Mononuclear cell (primary cell): ENCODE data around the gene NDUFS2. TPM values are rescaled to one million over a fixed set of nuclear protein-coding genes. Genes with fewer than 3 reads are reported as not detected.
A peak's percentile ranks its signal among the peaks of the same experiment; 100 is the strongest.

Source experiments
- H3K27me3 ChIP-seq: 2 replicates; pipeline ENCODE4 v1.6.0; 2011; ENCODE audit warnings: low read length, control low read depth; ENCODE audit not compliant: insufficient read depth
- H3K4me1 ChIP-seq: 2 replicates; pipeline ENCODE4 v1.5.1; 2011; ENCODE audit warnings: mild to moderate bottlenecking, low read length, control low read depth; ENCODE audit not compliant: insufficient read depth
- H3K4me3 ChIP-seq: 2 replicates; pipeline ENCODE4 v1.5.1; 2011; ENCODE audit warnings: mild to moderate bottlenecking, low read length, moderate library complexity
- H3K9me3 ChIP-seq: 2 replicates; pipeline ENCODE4 v1.5.1; 2011; ENCODE audit warnings: low read depth, mild to moderate bottlenecking, control low read depth, low read length
- total RNA-seq: library from RNA; depleted of rRNA; stranded (reverse); fragments of >200 nt; gene quantifications from one replicate; pipeline ENCODE4 v1.2.3, GENCODE V29; 2012

Gene NDUFS2
- total RNA-seq, 1 donor, result 38.0 TPM

DNA sequence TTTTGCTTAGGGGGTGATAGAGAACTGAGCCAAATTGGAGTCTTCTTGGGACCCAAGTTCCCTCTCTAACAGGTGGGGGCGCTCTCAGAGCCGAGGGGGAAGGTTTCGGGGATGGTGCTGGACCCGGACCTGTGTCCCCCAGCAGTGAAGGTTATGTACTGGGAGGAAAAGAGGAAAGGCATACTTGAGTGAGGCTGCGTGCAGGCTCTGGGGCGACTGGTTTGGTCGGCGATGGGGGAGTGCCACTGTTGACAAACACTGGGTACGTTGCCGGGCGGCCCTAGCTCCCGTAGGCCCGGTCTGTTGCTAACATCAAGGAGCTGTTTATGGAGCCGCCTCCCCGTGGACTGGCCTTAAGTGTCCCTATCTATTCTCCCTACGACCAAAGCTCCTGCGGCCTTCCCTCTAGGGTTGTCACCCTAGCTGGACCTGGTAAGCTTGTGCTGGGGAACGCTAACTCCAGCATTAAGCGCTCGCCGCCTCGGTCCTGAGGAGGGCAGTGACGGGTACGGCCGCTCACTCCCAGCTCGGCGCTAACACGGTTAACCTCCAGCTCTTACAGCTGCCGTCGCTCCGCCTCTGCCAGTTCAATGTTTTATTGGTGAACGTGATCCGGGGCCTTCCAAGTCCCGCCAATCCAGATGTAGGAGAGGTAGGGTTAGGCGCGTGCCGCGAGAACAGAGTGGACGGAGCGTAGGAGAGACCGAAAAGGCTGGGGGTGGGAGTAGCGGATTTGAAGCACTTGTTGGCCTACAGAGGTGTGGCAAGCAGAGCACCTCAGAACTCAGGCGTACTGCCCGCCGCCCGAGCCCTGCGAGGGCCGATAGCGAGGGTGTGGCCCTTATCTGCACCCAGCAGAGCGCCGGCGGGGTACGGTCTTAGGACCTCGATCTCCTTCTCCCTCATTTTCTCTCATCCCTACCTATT, 36.2 kb upstream of the NDUFS2 start, which contains the start of gene PPOX:
Gene PPOX, plus strand, starts transcription at position 685 of the 927 bp plus-strand sequence. CDS start 422 bp downstream, outside the sequence.
- Histone ChIP-seq H3K4me1 (peaks cover 27% of the 10 kb centered on the region), H3K4me3 (peak within 1 kb of the TSS; percentile 55)

DNA sequence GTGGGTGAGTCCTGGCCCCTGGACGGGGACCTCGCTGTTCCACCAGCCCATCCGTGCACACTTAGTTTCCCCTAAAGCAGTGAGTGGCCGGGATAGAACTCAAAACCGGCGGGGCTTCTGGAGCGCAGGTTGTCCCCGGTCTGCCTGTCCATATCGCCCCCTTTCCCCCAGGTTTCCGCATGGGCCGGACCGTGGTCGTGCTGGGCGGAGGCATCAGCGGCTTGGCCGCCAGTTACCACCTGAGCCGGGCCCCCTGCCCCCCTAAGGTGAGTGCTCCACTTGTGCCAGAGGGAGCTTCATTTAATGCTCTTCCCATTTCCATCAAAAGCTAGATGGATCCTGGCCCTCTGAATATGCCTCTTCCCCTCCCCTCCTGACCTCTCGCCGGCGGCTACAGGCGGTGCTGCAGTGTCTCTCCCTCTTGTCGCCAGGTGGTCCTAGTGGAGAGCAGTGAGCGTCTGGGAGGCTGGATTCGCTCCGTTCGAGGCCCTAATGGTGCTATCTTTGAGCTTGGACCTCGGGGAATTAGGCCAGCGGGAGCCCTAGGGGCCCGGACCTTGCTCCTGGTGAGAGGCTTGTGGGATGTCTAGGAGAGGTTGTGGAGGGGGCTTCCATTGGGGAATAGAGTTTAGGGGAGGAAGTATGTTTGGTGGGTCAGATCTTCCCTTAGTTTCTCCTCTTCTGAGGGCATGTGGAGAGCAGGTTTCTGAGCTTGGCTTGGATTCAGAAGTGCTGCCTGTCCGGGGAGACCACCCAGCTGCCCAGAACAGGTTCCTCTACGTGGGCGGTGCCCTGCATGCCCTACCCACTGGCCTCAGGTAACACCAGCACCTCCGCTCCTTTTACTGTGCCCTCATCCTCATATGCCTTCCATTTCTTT, 35.3 kb upstream of the NDUFS2 start:
- no peaks in the 10 kb centered on the region for H3K27me3 ChIP-seq
- peaks cover 24% of the 10 kb centered on the region for H3K4me1 ChIP-seq
- no peaks in the 10 kb centered on the region for H3K9me3 ChIP-seq
- peak overlapping the region; percentile 55 for H3K4me3 ChIP-seq

More for the DNA sequence above, 36.2 kb upstream of the NDUFS2 start, which contains the start of gene PPOX:
- H3K27me3 ChIP-seq, result no peaks in the 10 kb centered on the region
- H3K9me3 ChIP-seq, result no peaks in the 10 kb centered on the region

- no peaks in the 10 kb centered on the region for H3K9me3 ChIP-seq
- peaks cover 24% of the 10 kb centered on the region for H3K4me1 ChIP-seq
- no peaks in the 10 kb centered on the region for H3K27me3 ChIP-seq
- H3K4me3 ChIP-seq, result no peak overlapping the region
Observed at GRCh38 chr1:161168906-161169305, 33.3 kb upstream of the NDUFS2 start.

GRCh38 chr1:161171191-161171590, 31.0 kb upstream of the NDUFS2 start:
- Histone ChIP-seq H3K4me3 (no peak overlapping the region), H3K27me3 (no peaks in the 10 kb centered on the region), H3K4me1 (peaks cover 21% of the 10 kb centered on the region), H3K9me3 (no peaks in the 10 kb centered on the region)

DNA sequence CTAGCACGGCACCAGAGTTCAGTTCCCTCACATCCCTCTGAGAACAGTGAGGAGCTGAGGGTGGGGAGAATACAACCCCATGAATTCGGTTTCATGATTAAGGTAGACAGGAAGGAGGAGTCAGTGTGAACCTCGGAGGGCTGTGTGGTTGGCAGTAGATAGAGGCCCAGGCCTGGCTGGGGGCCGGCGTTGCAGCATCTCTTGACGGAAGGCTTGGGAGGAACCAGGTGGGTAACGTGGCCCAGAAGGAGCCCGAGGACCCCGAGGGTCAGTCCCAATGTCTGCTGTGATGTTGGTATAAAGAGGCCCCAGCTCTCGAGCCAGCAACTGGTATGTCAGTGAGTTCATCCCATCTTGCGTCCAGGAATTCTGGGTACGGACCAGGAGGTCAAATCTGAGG, 30.5 kb upstream of the NDUFS2 start:
- Histone ChIP-seq H3K4me1 (peaks cover 23% of the 10 kb centered on the region), H3K27me3 (no peaks in the 10 kb centered on the region), H3K9me3 (no peaks in the 10 kb centered on the region), H3K4me3 (no peak overlapping the region)

GRCh38 chr1:161172349-161172748, 29.8 kb upstream of the NDUFS2 start:
- no peaks in the 10 kb centered on the region for H3K9me3 ChIP-seq
- H3K4me1 ChIP-seq, result peaks cover 18% of the 10 kb centered on the region
- no peaks in the 10 kb centered on the region for H3K27me3 ChIP-seq
- H3K4me3 ChIP-seq, result no peak overlapping the region

DNA sequence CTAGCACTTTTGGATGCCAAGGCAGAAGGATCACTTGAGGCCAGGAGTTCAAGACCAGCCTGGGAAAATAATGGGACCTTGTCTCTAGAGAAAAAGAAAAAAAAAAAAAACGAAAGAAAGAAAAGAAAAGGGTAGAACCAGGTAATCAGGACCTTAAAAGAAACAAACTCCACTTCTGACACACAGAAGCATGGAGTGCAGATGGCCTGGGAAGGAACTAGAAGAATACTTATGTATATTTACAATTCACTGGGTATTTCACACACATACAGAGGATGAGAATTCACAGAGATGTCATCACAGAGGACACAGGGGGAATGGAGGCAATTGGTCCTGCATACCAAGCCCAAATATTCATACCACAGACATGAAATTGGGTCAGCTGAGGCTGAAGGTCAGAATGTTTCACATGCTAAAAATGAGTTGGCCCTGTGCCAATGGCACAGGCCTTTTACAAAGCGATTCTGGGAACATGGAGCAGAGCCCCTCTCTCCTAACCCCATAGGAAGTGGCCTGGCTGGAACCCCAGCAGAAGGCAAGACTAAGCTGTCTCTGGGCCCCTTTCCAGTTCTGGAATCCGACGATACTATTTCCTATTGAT, 29.3 kb upstream of the NDUFS2 start:
- peaks cover 18% of the 10 kb centered on the region for H3K4me1 ChIP-seq
- no peak overlapping the region for H3K4me3 ChIP-seq
- no peaks in the 10 kb centered on the region for H3K27me3 ChIP-seq
- H3K9me3 ChIP-seq, result no peaks in the 10 kb centered on the region

GRCh38 chr1:161173711-161174110, 28.5 kb upstream of the NDUFS2 start:
- H3K9me3 ChIP-seq, result no peaks in the 10 kb centered on the region
- peaks cover 23% of the 10 kb centered on the region for H3K4me1 ChIP-seq
- no peaks in the 10 kb centered on the region for H3K27me3 ChIP-seq
- no peak overlapping the region for H3K4me3 ChIP-seq

DNA sequence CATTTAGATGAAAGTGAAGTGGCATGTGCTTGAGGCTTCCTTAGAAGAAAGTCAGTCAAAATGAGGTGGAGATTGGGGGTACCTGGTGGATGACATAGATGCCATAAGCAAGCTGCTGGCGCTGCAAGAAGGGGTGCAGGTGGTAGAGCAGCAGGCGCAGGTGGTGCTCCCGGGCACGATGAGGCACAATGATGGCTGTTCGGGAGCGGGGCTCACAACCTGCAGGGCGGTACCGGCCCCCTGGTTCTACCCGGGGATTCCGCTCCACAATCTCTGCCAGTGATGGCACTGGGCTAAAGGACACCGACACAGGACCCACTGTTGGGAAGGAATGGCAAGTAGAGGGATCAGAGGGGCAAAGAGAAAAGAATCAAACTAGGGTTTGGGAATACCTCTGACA, 27.3 kb upstream of the NDUFS2 start:
- no peaks in the 10 kb centered on the region for H3K9me3 ChIP-seq
- H3K4me1 ChIP-seq, result peaks cover 23% of the 10 kb centered on the region
- H3K27me3 ChIP-seq, result no peaks in the 10 kb centered on the region
- no peak overlapping the region for H3K4me3 ChIP-seq

DNA sequence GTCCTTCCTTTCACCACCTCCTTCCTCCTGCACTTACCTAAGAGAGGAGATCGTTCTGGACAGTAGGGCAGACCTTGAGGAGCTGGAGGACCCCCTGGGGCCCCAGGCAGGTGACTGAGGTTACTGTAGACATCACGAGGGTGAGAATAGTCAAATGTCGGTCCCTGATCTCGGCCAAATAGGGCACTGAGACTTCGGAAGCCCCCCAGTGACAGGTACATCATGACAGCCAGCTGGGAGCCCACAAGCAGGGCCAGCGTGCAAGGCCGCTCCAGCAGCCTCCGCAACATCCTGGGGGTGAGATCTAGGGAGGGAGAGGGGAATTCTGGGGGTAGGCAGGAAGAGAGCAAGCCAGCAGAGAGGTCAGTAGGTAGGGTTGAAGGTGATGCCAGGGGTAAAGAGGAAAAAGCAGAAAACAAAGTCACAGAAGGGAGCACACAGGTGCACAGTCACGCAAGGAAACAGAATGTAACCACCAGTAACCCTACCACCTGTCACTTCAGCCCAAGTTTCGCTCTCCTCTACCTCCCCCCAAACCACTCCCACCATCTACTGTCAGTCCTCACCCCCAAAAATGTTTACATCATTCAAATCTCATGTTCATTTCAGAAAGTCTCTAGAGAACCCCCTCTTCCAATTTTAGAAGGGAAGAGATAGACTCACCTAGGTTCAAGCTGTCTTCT, 26.3 kb upstream of the NDUFS2 start:
- peaks cover 29% of the 10 kb centered on the region for H3K4me1 ChIP-seq
- no peaks in the 10 kb centered on the region for H3K27me3 ChIP-seq
- H3K4me3 ChIP-seq, result peak overlapping the region; percentile 81
- H3K9me3 ChIP-seq, result no peaks in the 10 kb centered on the region

GRCh38 chr1:161176468-161177111, 25.6 kb upstream of the NDUFS2 start:
- H3K4me1 ChIP-seq, result peaks cover 36% of the 10 kb centered on the region
- H3K9me3 ChIP-seq, result no peaks in the 10 kb centered on the region
- H3K27me3 ChIP-seq, result no peaks in the 10 kb centered on the region
- H3K4me3 ChIP-seq, result peak overlapping the region; percentile 81

- no peaks in the 10 kb centered on the region for H3K27me3 ChIP-seq
- H3K4me3 ChIP-seq, result peak within 1 kb of the TSS; percentile 81
- peaks cover 43% of the 10 kb centered on the region for H3K4me1 ChIP-seq
- no peaks in the 10 kb centered on the region for H3K9me3 ChIP-seq
Observed at GRCh38 chr1:161177112-161177935, 24.8 kb upstream of the NDUFS2 start, which contains the start of gene B4GALT3. Gene B4GALT3, minus strand, starts transcription at chr1:161177507. Its CDS starts 1,447 bp downstream, at chr1:161176060.

- peaks cover 49% of the 10 kb centered on the region for H3K4me1 ChIP-seq
- H3K27me3 ChIP-seq, result no peaks in the 10 kb centered on the region
- no peaks in the 10 kb centered on the region for H3K9me3 ChIP-seq
- H3K4me3 ChIP-seq, result no peak overlapping the region
Observed at GRCh38 chr1:161177936-161178244, 24.3 kb upstream of the NDUFS2 start.
